ENCODE measurements around the gene SOX18. TPM values are rescaled to one million over a fixed set of nuclear protein-coding genes. Genes with fewer than 3 reads are reported as not detected.

Gene SOX18
- total RNA-seq, 2 donors from 2014 or later, result not detected

- Mint-ChIP-seq H3K27me3 (no peaks in the 10 kb centered on the region), H3K27ac (peak overlapping the region; percentile 76), H3K36me3 (ENCODE audit: low read depth) (no peaks in the 10 kb centered on the region), H3K4me3 (peak overlapping the region; percentile 84), H3K4me1 (peaks cover 28% of the 10 kb centered on the region)
- ATAC-seq (no peak), DNase-seq (no peak)
- no peaks in the 10 kb centered on the region for H3K9me3 ChIP-seq (ENCODE audit: control insufficient read depth, low read length, poor library complexity, severe bottlenecking)
These were observed 9.9 kb downstream of the SOX18 start for GRCh38 chr20:64039293-64040160.

GRCh38 chr20:64038565-64039292 is 10.7 kb downstream of the SOX18 start:
- Mint-ChIP-seq H3K27me3 (no peaks in the 10 kb centered on the region), H3K4me3 (peak overlapping the region; percentile 84), H3K27ac (peak overlapping the region; percentile 76), H3K4me1 (peaks cover 34% of the 10 kb centered on the region), H3K36me3 (ENCODE audit: low read depth) (no peaks in the 10 kb centered on the region)
- DNase-seq, result peak; percentile 67 to 73 (median 69)
- peak; percentile 64 for ATAC-seq
- H3K9me3 ChIP-seq (ENCODE audit: control insufficient read depth, low read length, poor library complexity, severe bottlenecking), result no peaks in the 10 kb centered on the region

GRCh38 chr20:64038224-64038564 is 11.2 kb downstream of the SOX18 start:
- H3K9me3 ChIP-seq (ENCODE audit: control insufficient read depth, low read length, poor library complexity, severe bottlenecking), result no peaks in the 10 kb centered on the region
- peaks cover 36% of the 10 kb centered on the region for H3K4me1 Mint-ChIP-seq
- H3K27me3 Mint-ChIP-seq, result no peaks in the 10 kb centered on the region
- no peak for DNase-seq
- H3K4me3 Mint-ChIP-seq, result peak overlapping the region; percentile 84
- no peak overlapping the region for H3K27ac Mint-ChIP-seq
- ATAC-seq, result peak; percentile 22
- H3K36me3 Mint-ChIP-seq (ENCODE audit: low read depth), result no peaks in the 10 kb centered on the region

GRCh38 chr20:64037498-64038213 is 11.8 kb downstream of the SOX18 start:
- H3K36me3 Mint-ChIP-seq (ENCODE audit: low read depth), result no peaks in the 10 kb centered on the region
- H3K4me1 Mint-ChIP-seq, result peaks cover 36% of the 10 kb centered on the region
- no peaks in the 10 kb centered on the region for H3K27me3 Mint-ChIP-seq
- ATAC-seq (no peak), DNase-seq (no peak)
- peak overlapping the region; percentile 91 for H3K27ac Mint-ChIP-seq
- H3K9me3 ChIP-seq (ENCODE audit: control insufficient read depth, low read length, poor library complexity, severe bottlenecking), result no peaks in the 10 kb centered on the region
- H3K4me3 Mint-ChIP-seq, result peak overlapping the region; percentile 84

- Mint-ChIP-seq H3K4me1 (peaks cover 35% of the 10 kb centered on the region), H3K27ac (peak overlapping the region; percentile 91), H3K36me3 (ENCODE audit: low read depth) (no peaks in the 10 kb centered on the region), H3K4me3 (peak overlapping the region; percentile 84), H3K27me3 (no peaks in the 10 kb centered on the region)
- ATAC-seq (no peak), DNase-seq (no peak)
- H3K9me3 ChIP-seq (ENCODE audit: control insufficient read depth, low read length, poor library complexity, severe bottlenecking), result no peaks in the 10 kb centered on the region
These were observed 12.3 kb downstream of the SOX18 start for GRCh38 chr20:64037199-64037497.

GRCh38 chr20:64036346-64037198 is 12.9 kb downstream of the SOX18 start:
- H3K27ac Mint-ChIP-seq, result peak overlapping the region; percentile 91
- no peaks in the 10 kb centered on the region for H3K9me3 ChIP-seq (ENCODE audit: control insufficient read depth, low read length, poor library complexity, severe bottlenecking)
- peak overlapping the region; percentile 84 for H3K4me3 Mint-ChIP-seq
- peaks cover 34% of the 10 kb centered on the region for H3K4me1 Mint-ChIP-seq
- H3K36me3 Mint-ChIP-seq (ENCODE audit: low read depth), result no peaks in the 10 kb centered on the region
- H3K27me3 Mint-ChIP-seq, result no peaks in the 10 kb centered on the region
- ATAC-seq (no peak), DNase-seq (no peak)

- Mint-ChIP-seq H3K27ac (peak within 1 kb of the TSS; percentile 91), H3K4me1 (peaks cover 32% of the 10 kb centered on the region), H3K4me3 (peak within 1 kb of the TSS; percentile 84), H3K27me3 (no peaks in the 10 kb centered on the region), H3K36me3 (ENCODE audit: low read depth) (no peaks in the 10 kb centered on the region)
- DNase-seq (no peak), ATAC-seq (no peak)
- no peaks in the 10 kb centered on the region for H3K9me3 ChIP-seq (ENCODE audit: control insufficient read depth, low read length, poor library complexity, severe bottlenecking)
These were observed 13.5 kb downstream of the SOX18 start, which contains the start of gene C20orf204 for GRCh38 chr20:64035933-64036345. Gene C20orf204 (plus strand): TSS chr20:64036182. CDS start chr20:64036324, 142 bp downstream.

- no peaks in the 10 kb centered on the region for H3K9me3 ChIP-seq (ENCODE audit: control insufficient read depth, low read length, poor library complexity, severe bottlenecking)
- peaks cover 1% of the 10 kb centered on the region for H3K36me3 Mint-ChIP-seq (ENCODE audit: low read depth)
- peak overlapping the region; percentile 91 for H3K27ac Mint-ChIP-seq
- DNase-seq (peak in 2 of 3 donors; percentile 23 to 39), ATAC-seq (peak; percentile 70)
- peak overlapping the region; percentile 81 for H3K4me3 Mint-ChIP-seq
- peaks cover 32% of the 10 kb centered on the region for H3K4me1 Mint-ChIP-seq
- no peaks in the 10 kb centered on the region for H3K27me3 Mint-ChIP-seq
These were observed 14.1 kb downstream of the SOX18 start for GRCh38 chr20:64035066-64035932.

GRCh38 chr20:64033981-64034493 is 15.4 kb downstream of the SOX18 start:
- peaks cover 2% of the 10 kb centered on the region for H3K36me3 Mint-ChIP-seq (ENCODE audit: low read depth)
- H3K27me3 Mint-ChIP-seq, result no peaks in the 10 kb centered on the region
- peak overlapping the region; percentile 91 for H3K27ac Mint-ChIP-seq

GRCh38 chr20:64032706-64033624 is 16.5 kb downstream of the SOX18 start:
- H3K4me1 Mint-ChIP-seq, result peaks cover 27% of the 10 kb centered on the region
- DNase-seq (no peak), ATAC-seq (no peak)
- H3K4me3 Mint-ChIP-seq, result no peak overlapping the region
- peak overlapping the region; percentile 91 for H3K27ac Mint-ChIP-seq
- H3K36me3 Mint-ChIP-seq (ENCODE audit: low read depth), result peaks cover 5% of the 10 kb centered on the region
- H3K27me3 Mint-ChIP-seq, result no peaks in the 10 kb centered on the region
- H3K9me3 ChIP-seq (ENCODE audit: control insufficient read depth, low read length, poor library complexity, severe bottlenecking), result no peaks in the 10 kb centered on the region

More at GRCh38 chr20:64033981-64034493, 15.4 kb downstream of the SOX18 start:
- peak overlapping the region; percentile 81 for H3K4me3 Mint-ChIP-seq
- no peak for DNase-seq
- no peak for ATAC-seq
- peaks cover 27% of the 10 kb centered on the region for H3K4me1 Mint-ChIP-seq
- no peaks in the 10 kb centered on the region for H3K9me3 ChIP-seq (ENCODE audit: control insufficient read depth, low read length, poor library complexity, severe bottlenecking)

GRCh38 chr20:64031822-64032314 is 17.6 kb downstream of the SOX18 start:
- no peak overlapping the region for H3K27ac Mint-ChIP-seq
- ATAC-seq (no peak), DNase-seq (no peak)
- H3K36me3 Mint-ChIP-seq (ENCODE audit: low read depth), result peaks cover 5% of the 10 kb centered on the region
- H3K4me3 Mint-ChIP-seq, result no peak overlapping the region
- H3K4me1 Mint-ChIP-seq, result peaks cover 21% of the 10 kb centered on the region
- no peaks in the 10 kb centered on the region for H3K27me3 Mint-ChIP-seq
- no peaks in the 10 kb centered on the region for H3K9me3 ChIP-seq (ENCODE audit: control insufficient read depth, low read length, poor library complexity, severe bottlenecking)

All from T-helper 17 cell (primary cell).